ENCODE data around the gene FGR.
"Not testable (repeated sequence)": the region's sequence is repeated elsewhere in the genome, so short reads cannot be mapped to it uniquely, and the experiment has no call there.

FGR gene

DNA sequence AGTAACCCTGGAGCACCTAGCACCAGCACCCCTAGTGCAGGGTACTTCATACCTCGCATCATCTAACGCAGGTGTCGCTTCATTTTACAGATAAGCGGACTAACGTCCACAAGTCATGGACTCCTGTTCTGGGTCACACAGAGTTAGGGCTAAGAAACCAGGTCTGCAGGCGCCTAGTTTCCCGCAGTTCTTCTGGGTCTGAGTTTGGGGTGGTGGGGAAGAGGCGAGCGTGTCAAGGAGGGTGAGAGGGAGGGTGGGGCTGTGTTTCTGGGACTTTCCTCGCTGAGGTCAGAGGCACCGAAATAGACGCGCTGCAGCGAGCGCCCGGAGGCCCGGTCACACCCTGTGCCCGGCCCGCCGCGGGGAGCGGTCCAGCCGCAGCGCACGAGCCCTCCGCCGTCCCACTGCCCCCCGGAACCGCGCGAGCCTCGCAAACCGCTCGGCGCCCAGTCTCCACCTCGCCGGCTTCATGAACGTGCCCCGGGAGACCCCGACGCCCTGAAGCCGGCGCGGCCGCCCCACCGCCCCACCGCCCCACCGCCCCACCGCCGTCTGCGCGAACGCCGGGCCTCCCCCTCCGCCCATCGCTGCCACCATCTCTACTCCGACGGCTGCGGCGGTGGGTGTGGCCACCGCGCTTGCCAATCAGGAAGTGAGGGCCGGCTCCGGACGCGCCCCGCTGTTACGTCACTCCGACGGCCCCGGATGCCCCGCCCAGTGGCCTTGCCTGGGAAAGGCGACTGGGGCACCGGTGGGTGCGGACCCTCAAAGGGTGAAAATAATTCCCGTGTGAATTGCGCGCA is 24.7 kb upstream of the FGR start:
- DNase-seq = peak; percentile 88

DNA sequence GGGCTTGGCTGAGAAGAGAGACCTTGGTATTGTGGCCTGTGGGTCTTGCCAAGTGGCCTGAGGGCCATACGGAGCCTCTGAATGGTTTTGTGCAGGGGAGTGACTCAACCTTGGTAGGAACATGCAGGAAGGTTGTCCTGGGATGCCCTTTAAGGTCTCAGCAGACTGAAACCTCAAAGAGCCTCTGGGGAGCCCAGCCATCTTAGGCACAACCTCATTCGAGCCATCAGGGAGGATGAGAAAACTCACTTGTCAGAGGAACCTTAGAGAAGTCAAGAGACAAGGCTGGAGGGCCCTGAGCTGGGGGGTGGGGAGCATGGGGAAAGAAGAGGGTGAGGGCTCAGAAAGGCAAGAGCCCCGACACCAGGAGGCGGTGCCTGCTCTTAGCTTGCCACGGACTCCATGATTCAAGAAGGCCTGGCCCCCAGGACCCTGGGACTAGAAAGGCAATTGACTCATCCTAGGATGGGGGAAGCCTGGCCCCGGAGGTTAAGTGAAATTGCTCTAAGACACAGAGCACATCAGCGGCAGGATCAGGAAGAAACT is 24.0 kb upstream of the FGR start:
- peak; percentile 54 for DNase-seq

DNA sequence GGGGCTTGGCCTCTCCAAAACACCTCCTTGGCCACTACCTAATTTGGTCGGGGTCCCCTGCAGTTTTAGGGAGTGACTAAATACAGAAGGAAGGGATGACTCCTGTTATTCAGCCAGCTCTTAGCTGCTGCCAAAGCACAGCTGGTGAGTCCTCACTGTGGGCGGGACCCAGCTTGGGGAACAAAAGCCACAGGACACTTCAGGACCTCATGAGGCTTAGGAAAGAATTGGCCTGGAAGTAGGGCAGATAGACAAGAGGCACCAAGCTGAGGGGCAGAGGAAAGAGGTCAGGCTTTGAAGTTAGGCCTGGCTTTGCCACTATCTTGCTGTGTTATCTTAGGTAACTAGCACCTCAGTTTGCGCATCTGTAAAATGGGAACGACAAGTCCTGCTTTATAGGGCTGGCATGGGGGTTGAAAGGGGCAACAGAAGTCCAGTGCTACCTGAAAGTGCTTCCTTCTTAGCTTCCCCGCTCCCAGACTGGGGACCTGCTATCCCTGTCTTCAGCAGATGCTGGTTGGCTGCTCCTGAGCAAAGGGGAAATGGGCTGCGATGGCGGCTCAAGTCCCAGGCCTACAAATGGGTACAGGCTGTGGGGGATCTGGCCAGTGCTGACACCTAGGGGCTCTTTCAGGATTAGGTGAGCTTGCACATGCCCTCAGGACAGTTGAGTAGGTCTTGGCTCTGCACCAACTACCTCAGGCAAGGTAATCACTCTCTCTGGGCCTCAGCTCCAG is 21.3 kb upstream of the FGR start:
- no peak for DNase-seq

DNA sequence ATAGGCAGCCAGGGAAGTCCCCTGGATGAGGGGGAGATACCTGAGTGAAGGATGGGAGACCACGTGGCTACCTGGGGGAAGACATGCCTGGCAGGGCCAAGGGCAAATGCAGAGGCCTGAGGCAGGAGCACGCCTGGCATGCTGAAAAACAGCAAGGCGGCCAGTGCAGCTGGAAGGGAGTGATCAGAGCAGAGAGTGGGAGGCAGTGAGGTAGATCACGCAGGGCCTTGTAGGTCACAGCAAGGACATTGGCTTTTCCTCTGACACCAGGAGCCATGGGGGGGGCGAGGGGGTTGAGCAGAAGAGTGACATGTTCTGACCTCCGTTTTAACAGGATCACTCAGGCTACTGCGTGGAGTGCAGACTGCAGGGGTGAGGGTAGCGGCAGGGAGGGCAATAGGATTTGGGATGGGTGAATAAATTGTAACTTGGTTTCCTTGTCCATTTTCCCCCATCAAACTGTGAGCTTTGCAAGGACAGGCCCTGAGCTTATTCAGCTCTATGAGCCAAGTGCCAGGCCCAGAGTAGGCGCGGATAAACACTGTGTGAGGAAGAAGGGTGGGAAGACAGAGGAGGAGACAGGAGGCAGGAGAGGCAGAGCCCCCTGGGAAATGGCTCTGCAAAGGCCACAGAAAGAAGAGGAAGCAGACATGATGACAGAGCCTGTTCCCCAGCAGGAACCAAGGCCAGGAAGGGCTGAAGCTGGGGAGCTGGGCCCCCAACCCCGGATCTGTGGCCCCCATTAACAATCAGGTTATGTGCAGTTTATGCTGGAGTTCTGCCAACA is 20.4 kb upstream of the FGR start:
- no peak for DNase-seq

DNA sequence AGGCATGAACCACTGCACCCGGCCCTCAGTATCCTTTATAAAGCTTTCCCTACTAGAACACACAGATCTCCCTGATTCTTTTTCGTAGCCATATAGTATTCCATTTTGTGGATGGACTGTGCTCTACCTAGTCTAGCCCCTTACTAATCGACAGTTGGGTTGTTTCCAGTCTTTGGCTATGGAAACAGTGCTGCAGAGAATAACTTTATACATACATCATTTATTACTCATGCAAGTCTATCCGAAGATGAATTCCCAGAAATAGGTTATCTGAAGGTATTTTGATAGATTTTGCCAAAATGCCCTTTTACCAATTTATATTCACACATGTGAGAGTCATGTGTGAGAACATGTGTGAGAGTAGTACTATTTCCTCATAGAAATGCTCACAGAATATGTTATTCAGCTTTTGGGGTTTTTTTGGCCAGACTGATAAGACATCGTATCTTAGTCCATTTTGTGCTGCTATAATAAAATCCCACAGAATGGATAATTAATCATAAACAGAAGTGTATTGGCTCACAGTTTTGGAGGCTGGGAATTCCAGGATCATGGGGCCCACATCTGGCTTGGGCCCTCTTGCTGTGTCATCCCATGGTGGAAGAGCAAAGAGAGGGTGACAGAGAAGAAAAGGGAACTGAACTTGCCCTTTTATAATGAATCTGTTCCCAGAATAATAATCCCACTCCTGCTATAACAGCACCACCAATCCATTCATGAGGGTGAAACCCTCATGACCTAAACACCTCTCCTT is 17.3 kb upstream of the FGR start:
- DNase-seq = no peak

DNA sequence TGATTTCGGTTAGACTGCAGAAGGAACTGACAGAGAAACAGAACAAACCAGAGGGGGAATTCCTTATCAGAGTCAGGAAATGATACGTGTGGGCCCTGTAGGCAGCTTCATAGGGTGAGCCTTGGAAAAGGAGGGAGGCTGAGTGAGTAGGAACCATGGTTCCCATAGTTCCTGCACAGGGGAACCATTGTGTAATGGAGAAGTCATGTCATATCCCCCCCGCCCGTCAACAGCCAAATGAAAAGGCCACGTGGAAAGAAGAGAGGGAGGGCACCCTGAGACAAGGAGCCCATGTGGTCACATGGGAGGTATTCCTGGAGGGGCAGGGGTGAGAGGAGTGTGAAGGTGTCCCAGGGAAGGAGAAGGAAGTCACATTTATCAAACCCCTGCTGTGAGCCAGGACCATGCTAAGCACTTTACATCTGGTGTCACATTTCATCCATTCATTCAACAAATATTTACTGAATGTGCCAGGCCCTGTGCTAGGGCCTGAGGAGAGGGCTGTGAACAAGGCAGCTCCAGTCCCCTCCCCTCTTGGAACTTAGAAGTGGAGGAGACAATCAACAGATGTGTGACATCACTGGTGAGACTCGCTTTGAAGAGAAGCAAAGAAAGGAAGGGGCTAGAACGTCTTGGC is 15.7 kb upstream of the FGR start:
- no peak for DNase-seq

DNA sequence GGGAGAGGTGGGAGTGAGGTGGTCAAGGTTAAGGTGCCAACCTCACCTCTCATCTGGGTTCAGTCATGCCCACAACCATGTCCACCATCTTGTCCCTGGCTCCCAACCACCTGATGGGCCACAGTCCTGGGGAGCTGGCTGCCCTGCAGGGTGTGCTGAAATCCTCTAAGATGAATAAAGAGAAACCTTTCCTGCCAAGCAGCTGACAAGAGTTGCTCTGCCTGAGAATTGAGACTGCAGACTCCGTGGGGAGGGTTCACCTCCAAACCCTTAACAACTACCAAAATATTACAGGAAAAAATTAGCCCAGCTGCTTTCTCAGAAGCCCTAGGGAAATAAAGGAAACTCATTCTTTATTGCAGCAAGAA is 15.2 kb upstream of the FGR start:
- no peak for DNase-seq

DNA sequence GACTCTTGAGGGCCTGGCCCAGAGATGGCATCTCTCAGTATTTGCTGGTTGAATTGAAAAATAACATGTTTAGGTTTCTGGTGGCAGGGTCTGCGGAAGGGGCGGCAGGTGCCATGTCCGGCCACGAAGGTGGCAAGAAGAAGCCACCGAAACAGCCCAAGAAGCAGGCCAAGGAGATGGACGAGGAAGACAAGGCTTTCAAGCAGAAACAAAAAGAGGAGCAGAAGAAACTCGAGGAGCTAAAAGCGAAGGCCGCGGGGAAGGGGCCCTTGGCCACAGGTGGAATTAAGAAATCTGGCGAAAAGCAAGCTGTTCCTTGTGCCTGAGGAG is 14.3 kb upstream of the FGR start:
- no peak for DNase-seq

DNA sequence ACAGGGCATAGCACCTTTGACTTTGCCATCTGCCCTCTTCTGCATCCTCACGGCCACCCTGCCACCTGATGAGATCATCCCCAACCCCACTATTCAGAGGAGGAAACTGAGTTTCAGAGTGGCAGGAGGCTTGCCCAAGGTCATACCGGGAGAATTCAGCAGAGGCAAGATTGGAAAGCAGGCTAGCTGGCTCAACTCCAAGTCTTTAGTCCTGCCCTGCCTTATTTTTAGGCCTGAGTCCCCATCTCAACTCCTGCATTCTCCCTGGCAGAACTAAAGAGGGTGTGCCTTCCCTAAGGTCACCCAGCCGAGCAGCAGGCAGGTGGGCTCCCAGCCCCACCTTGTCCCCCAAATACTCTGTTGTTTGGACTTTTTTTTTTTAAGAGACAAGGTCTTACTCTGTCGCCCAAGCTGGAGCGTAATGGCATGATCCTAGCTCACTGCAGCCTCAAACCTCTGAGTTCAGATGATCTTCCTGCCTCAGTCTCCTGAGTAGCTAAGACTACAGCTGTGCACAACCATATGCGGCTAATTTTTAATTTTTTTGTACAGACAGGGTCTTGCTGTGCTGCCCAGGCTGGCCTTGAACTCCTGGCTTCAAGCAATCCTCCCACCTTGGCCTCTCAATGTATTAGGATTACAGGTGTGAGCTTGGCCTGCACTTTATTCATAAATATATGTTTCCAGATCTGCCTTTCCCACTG is 13.8 kb upstream of the FGR start:
- no peak for DNase-seq

DNA sequence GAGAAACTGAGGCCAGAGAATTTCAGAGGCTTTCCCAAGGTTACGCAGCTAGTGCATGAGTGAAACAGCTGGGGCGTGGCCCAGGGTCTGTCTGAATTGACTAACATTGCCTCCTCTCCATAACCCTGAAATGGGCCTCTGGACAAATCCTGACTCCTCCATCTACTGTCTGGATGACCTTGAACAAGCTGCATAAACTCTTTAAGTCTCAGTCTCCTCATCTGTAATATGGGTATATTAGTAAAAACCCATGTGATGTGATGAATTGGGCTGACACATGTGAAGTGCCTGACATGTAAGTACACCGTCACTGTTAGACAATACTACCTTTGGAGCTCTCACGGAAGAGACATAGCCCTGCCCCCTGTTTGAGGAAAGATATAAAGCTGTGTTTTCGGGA is 12.3 kb upstream of the FGR start:
- DNase-seq = no peak

DNA sequence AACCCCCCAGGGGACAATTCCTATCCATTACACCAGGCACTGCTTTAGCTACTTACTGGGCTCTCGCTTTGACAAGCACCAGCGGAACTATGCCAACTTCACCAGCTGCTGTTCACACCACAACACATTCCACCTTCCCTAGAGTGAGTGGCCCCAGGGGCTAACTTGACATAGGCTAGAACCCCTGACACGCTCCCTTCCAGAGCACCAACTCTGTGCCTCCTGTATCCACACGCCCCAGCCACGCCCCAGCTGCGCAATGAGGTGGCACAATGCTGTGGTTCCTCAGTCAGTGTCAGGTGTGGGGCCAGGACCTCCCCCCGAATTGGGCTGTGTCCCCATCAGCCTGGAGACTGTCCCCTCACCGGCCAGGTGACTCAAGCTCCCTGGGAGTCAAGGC is 11.7 kb upstream of the FGR start:
- DNase-seq = no peak

DNA sequence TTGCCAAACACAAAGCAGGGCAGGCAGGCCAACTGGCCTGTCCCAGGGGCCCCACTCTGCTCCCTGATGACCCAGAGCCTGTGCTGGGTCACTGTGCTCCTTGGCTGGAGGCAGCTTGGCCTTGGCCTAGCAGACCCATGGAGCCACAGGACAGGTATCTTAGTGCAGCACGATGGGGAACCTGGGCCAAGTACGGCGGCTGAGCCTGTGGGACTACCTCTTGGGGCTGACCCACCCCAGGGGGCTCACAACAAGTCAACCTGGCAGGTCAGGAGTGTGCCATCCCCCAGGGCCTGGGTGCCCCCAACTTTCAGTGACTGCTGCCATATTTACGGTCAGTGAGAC is 10.1 kb upstream of the FGR start:
- DNase-seq = no peak

DNA sequence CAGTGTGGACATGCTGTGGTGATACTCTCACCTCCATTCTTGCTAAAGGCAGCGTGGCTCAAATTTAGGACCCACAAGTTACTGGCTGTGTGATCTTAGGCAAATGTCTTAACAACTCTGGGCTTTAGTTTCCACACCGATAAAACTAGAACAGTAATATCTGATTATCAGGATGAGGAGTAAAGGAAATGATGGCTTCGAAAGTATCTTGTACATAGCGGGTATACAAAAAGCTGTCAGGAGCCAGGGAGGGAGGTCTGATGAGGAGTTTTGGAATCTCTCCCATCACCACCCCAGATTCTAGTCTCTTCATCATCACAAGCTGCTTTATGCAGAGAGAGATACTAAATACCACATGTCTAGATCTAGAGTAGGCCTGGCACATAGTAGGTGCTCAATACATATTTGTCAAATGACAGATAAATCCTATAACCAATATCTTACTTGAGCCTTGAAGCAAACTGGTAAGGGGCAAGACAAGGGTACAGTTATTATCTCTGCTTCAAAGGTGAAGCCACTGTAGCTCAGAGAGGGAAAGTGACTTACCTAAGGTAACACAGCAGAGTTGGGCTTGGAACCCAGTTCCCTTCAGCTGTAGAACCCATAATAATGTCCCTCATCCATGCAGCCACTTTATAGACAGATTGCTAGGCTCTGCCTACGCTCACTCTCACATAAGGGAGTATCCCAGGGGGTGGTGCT is 9.5 kb upstream of the FGR start:
- DNase-seq = no peak

DNA sequence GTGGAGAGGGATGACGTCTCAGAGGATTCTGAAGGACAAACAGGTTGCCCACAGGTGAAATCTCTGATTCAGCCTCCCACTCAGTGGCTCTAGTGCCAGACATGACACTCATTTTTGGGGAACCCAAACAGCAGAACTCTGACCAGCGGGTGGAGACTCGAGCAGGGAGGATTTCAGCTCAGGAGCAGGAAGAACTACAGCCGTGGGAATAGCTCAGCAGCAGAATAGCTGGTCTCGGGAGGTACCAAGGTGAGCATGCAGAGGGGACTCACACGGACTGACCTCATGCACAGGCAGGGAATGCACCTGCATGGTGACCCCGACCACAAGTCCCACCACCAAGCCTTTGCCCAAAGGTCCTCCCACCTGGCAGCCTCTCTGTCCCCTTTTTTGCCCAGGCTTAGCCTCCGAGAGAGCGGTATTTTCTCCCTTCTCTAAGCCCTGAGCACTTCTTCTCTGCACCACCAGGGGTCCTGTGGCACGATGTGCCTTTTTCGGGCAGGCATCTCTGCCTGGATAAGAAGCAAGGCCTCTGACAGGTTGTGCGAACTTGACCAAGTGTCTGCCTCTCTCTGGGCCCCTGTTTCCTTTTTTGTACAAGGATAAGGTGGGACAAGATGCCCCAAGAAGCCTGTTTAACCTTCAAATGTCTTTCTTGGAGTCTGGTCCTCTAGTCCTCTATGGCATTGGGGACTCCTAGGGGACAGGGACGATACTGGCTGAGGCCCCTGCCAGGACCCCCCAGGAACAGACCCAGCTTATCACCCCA is 8.8 kb upstream of the FGR start:
- peak; percentile 81 for DNase-seq

DNA sequence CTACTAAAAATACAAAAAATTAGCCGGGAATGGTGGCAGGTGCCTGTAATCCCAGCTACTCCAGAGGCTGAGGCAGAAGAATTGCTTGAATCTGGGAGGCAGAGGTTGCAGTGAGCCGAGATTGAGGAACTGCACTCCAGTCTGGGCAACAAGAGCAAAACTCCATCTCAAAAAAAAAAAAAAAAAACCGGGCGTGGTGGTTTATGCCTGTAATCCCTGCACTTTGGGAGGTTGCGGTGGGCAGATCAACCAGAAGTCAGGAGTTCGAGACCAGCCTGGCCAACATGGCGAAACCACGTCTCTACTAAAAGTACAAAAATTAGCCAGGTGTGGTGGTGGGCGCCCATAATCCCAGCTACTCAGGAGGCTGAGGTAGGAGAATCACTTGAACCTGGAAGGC is 5.5 kb upstream of the FGR start:
- not testable (repeated sequence) for DNase-seq

DNA sequence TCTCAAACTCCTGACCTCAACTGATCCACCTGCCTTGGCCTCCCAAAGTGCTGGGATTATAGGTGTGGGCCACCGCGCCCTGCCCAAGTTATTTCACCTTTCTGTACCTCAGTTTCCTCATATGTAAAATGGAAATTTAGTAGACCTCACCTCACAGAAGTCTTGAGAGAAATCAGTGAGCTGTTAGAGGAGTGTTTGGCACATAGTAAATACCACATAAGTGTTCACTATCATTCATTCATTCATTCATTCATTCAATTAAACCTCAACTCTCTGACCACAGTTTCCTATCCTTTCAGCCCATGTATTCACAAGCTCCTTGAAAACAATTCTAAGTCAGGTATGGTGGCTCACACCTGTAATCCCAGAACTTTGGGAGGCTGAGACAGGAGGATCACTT is 3.8 kb upstream of the FGR start:
- no peak for DNase-seq

DNA sequence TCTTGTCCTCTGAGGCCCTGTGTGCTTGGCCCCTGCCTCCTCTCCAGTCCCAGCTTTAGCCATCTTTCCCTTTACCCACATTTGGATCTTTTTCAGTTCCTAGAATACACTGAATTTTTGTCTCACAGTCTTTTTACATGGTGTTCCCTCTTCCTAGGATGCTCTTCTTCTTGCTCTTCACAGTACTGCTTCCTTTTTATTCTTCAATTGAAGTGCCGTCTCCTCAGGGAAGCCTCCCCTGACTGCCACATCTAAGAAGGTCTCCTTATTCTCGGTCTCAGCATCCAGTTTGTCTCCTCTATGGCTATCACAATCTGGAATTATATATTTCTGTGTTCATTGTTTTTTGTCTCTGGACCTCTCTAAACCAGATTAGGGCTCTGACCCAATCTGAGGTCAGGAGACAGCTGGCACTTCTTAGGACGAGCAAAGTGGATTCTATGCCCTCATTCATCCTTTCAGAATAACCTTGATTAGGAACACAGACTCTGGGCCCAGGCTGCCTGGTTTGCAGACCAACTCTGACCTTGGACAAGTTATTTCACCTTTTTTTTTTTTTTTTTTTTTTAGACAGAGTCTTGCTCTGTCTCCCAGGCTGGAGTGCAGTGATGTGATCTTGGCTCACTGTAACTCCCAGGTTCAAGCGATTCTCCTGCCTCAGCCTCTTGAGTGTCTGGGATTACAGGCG is 3.2 kb upstream of the FGR start:
- no peak for DNase-seq

DNA sequence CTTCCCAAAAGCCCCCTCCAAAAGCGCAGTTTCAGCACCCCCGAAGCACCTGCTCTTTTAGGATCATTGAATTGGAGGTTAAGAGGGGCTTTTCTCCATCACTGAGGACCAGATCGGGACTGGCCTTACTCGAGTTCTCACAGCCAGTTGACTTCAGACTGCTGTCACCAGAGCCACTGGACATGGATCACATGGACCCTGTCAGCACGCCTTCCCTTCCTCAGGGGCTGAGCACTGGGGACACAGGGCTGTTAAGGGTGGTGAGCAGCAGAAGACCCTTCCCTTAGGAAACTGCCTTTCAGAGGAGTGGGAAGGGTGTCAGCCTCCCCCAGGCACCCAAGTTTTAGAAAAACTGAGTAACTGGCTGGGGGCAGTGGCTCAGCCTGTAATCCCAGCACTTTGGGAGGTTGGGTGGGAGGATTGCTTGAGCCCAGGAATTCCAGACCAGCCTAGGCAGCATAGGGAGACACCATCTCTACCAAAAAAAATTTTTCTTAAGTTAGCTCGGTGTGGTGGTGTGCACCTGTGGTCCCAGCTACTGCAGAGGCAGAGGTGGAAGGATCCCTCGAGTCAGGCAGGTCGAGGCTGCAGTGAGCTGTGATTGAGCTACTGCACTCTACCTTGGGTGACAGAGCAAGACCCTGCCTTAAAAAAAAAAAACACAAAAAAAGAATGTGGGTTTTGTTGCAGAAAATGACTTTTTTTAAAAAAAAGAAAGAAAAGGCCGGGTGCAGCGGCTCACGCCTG is 584 bp upstream of the FGR start:
- no peak for DNase-seq
